Chondrocyte (in vitro differentiated cells): ENCODE results near the gene LTC4S. TPM values are rescaled to one million over a fixed set of nuclear protein-coding genes. Genes with fewer than 3 reads are reported as not detected.

Experiments
- DNase-seq: peaks from one replicate; pipeline ENCODE4 v3.0.0; 2021; ENCODE audit warnings: mixed read lengths, low spot score
- H3K27ac Mint-ChIP-seq: one replicate; pipeline ENCODE4 v1.8.0; 2021; ENCODE audit warnings: mild to moderate bottlenecking, moderate library complexity, mixed read lengths; ENCODE audit not compliant: unreplicated experiment
- H3K27me3 Mint-ChIP-seq: 2 replicates; pipeline ENCODE4 v1.8.0; 2021; ENCODE audit warnings: low read depth, mixed read lengths
- H3K36me3 Mint-ChIP-seq: 2 replicates; pipeline ENCODE4 v1.8.0; 2021; ENCODE audit warnings: low read depth, mixed read lengths
- H3K4me1 Mint-ChIP-seq: 2 replicates; pipeline ENCODE4 v1.8.0; 2021; ENCODE audit warnings: low read depth, mild to moderate bottlenecking, mixed read lengths
- H3K4me3 Mint-ChIP-seq: one replicate; pipeline ENCODE4 v1.8.0; 2021; ENCODE audit warnings: mild to moderate bottlenecking, moderate library complexity, mixed read lengths; ENCODE audit not compliant: unreplicated experiment
- H3K9me3 Mint-ChIP-seq: 2 replicates; pipeline ENCODE4 v1.8.0; 2021; ENCODE audit warnings: low read depth, mixed read lengths
- total RNA-seq: library from RNA; stranded (reverse); gene quantifications from 3 replicates; pipeline ENCODE4 v1.2.1, GENCODE V29; 2021
- TF ChIP-seq, protein P1 (sequence below): fragments of 200-600 bp; sonication (generic); IDR thresholded peaks from 2 replicates; pipeline ENCODE4 v1.5.0; 2021; ENCODE audit warnings: antibody characterized with exemption, mild to moderate bottlenecking, moderate library complexity

Gene LTC4S
- total RNA-seq, 1 donor from 2014 or later: 1.2 TPM

DNA sequence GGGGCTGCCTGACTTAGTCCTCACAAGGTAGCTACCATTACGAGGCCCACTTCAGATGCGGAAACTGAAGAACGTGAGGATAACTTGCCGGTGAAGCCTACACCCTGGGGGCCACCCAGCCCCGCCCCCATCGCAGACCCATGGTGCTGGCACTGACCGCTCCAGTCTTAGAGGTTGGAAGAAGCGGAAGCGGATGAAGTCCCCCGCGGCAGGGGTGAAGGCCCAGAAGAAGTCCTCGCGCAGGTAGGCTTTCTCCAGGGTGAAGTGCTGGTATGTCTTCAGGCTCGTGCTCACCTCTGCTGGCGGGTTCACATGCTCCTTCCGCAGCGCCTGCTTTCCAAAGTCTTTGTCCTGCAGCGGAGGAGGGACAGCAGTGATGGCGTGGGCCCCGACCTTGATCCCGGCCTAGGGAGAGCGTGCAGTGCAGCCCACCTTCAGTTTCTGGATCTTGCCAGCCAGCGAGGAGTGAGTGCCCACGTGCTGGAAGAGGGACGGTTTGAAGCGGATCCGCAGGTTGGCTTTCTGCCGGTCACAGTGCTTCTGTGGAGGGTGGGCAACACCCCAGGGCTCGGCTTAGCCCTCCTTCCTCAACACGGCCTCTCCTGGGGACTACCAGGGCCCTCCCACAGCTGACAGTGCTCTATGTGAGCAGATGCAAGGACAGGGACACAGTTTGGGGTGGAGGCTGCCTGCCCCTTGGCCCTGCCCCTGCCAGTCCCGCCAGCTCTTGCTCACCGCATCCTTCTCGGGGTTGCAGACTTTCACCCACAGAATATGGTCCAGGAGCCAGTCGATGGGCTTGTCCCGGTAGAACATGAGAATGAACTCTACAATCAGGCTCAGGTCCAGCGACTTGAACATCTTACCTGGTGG is 5.2 kb downstream of the LTC4S start:
- Mint-ChIP-seq H3K9me3 (no peaks in the 10 kb centered on the region), H3K27me3 (no peaks in the 10 kb centered on the region), H3K36me3 (peaks cover 18% of the 10 kb centered on the region), H3K4me1 (peaks cover 13% of the 10 kb centered on the region), H3K27ac (no peak overlapping the region), H3K4me3 (no peak overlapping the region)
- peak; percentile 83 for DNase-seq
- TF ChIP-seq, protein P1, sequence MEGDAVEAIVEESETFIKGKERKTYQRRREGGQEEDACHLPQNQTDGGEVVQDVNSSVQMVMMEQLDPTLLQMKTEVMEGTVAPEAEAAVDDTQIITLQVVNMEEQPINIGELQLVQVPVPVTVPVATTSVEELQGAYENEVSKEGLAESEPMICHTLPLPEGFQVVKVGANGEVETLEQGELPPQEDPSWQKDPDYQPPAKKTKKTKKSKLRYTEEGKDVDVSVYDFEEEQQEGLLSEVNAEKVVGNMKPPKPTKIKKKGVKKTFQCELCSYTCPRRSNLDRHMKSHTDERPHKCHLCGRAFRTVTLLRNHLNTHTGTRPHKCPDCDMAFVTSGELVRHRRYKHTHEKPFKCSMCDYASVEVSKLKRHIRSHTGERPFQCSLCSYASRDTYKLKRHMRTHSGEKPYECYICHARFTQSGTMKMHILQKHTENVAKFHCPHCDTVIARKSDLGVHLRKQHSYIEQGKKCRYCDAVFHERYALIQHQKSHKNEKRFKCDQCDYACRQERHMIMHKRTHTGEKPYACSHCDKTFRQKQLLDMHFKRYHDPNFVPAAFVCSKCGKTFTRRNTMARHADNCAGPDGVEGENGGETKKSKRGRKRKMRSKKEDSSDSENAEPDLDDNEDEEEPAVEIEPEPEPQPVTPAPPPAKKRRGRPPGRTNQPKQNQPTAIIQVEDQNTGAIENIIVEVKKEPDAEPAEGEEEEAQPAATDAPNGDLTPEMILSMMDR: no peak

DNA sequence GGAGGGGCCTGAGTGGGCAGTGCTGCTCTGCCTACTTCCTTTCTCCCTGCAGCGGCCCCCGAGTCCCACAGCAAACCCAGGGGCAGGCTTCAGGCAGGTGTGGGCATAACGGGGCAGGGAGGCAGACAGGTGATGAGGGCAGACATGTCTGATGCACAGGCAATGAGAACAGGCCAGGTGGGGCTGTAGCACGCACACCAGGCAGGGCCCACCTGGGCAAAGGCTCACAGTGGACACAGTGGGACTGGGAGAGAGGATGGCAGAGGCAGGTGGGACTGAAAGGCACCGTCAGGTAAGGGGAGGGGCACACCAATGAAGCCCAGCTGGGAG is 5.8 kb downstream of the LTC4S start:
- no peak for DNase-seq
- TF ChIP-seq, protein P1: no peak
- H3K36me3 Mint-ChIP-seq: peaks cover 18% of the 10 kb centered on the region
- H3K27ac Mint-ChIP-seq: no peak overlapping the region
- H3K27me3 Mint-ChIP-seq: no peaks in the 10 kb centered on the region
- no peaks in the 10 kb centered on the region for H3K9me3 Mint-ChIP-seq
- no peak overlapping the region for H3K4me3 Mint-ChIP-seq
- peaks cover 18% of the 10 kb centered on the region for H3K4me1 Mint-ChIP-seq

DNA sequence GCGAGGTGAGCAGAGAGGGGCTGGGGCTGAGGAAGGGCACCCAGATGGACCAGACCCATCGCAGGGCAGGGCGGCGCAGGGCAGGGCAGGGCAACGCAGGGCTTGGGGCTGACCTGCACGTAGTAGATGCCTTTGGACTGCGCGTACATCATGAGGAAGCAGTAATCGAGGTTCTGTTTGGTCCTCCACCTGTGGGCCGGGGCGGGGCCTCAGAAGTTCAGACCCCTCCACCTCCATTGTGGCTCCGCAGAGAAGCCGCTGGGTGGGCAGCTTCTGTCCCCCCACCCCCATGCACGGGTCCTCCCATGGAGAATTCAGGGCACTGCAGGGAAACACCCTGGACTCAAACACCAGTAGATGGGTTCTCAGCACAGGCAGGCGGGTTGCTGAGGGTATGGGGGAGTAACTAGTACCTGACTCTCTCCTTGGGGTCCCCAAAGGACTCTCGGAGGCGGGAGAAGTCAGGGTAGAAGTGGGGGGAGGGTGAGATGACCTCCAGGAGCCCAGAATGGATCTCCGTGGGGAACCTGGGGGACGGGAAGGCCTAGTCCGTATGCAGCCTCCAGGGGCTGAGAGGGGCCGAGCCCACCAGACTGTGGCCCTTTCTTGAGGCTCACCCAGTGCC is 6.4 kb downstream of the LTC4S start:
- no peaks in the 10 kb centered on the region for H3K9me3 Mint-ChIP-seq
- H3K36me3 Mint-ChIP-seq: peaks cover 18% of the 10 kb centered on the region
- no peak overlapping the region for H3K4me3 Mint-ChIP-seq
- peaks cover 24% of the 10 kb centered on the region for H3K4me1 Mint-ChIP-seq
- TF ChIP-seq, protein P1: no peak
- no peak for DNase-seq
- no peak overlapping the region for H3K27ac Mint-ChIP-seq
- no peaks in the 10 kb centered on the region for H3K27me3 Mint-ChIP-seq

DNA sequence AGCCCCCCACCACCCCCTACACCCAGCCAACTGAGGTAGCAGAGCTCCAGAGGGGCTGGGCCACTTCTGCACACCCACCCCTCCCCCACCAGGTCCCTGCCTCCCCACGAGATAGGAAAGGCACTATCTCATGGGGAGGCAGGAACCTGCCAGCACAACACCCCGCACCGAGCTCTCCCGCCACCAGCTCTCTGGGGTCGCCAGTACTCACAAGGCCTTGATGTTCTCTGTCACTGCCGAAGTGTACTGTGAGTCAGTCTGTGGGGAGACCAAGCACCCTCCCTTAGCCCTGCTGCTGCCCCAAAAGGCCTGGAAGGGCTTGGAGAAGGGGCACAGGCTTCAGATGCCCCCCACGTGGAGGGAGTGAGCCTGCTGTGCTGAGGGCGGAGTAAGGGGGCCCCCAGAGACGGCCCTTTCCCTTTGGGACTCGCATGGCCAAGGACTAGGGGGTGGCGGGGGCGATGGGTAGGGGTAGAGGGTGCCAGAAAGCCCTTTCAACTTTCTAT is 7.0 kb downstream of the LTC4S start:
- no peak for DNase-seq
- Mint-ChIP-seq H3K27ac (no peak overlapping the region), H3K4me3 (no peak overlapping the region), H3K36me3 (peaks cover 18% of the 10 kb centered on the region), H3K27me3 (no peaks in the 10 kb centered on the region), H3K9me3 (no peaks in the 10 kb centered on the region), H3K4me1 (peaks cover 26% of the 10 kb centered on the region)
- TF ChIP-seq, protein P1: no peak

DNA sequence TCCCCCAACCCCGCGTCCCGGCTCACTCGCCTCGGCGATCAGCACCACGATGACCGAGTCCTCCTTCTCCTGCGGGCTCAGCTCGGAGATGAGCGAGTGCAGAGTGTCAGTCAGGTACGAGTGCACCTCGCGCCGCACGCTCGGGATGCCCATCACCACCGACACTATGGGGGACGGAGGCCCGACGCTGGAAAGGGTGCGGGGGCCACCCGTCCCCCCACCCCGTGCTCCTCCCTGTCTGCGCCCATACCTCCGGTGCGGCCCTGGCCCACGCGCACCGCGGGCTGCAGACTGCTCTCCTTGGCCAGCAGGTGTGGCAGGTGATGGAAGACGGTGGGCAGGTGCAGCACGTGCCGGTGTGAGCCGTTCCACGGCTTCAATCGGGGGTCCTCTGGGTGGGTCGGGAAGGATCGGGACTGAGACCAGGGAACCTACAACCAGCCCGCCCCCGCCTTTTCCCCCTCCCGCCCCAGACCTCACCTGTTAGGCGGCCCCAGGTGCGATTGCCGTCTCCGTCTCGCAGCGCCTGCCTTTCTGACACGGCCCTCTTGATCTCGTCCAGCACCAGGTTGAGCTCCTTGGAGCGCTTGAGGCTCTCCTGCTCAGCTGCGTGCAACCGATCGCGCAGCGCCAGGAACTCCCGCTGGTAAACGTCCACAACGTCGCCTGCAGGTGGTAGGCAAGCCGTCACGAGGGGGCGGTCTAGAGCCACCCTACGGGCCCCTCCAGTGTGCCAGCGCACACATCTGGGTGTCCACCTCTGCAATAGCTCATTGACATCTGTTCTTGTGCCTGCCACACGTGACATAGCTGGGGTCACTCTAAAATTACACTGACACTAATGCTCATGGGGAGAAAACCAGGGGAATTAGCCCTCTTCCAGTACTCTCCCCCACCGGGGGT is 7.8 kb downstream of the LTC4S start:
- peaks cover 18% of the 10 kb centered on the region for H3K36me3 Mint-ChIP-seq
- H3K9me3 Mint-ChIP-seq: no peaks in the 10 kb centered on the region
- H3K27me3 Mint-ChIP-seq: no peaks in the 10 kb centered on the region
- TF ChIP-seq, protein P1: peak; percentile 73
- H3K4me1 Mint-ChIP-seq: peaks cover 26% of the 10 kb centered on the region
- DNase-seq: no peak
- H3K4me3 Mint-ChIP-seq: no peak overlapping the region
- H3K27ac Mint-ChIP-seq: peak overlapping the region; percentile 65
